HFFc6 (cell line): Measurements from ENCODE around the gene TMPRSS5. TPM values are rescaled to one million over a fixed set of nuclear protein-coding genes. Genes with fewer than 3 reads are reported as not detected.
"Not testable (repeated sequence)": the region's sequence is repeated elsewhere in the genome, so short reads cannot be mapped to it uniquely, and the experiment has no call there.

Source experiments
- DNase-seq: peaks from one replicate; pipeline ENCODE4 v3.0.0-alpha.2; 2018
- H3K27ac Mint-ChIP-seq: 2 replicates; pipeline ENCODE4 v1.8.0; 2020; ENCODE audit warnings: mild to moderate bottlenecking, mixed read lengths
- H3K27me3 Mint-ChIP-seq: 2 replicates; pipeline ENCODE4 v1.8.0; 2021; ENCODE audit warnings: mild to moderate bottlenecking, moderate library complexity, mixed read lengths; ENCODE audit not compliant: insufficient read depth
- H3K36me3 Mint-ChIP-seq: 2 replicates; pipeline ENCODE4 v1.8.0; 2021; ENCODE audit warnings: low read depth, mixed read lengths
- H3K4me1 Mint-ChIP-seq: 2 replicates; pipeline ENCODE4 v1.8.0; 2020; ENCODE audit warnings: low read depth, mixed read lengths
- H3K4me3 Mint-ChIP-seq: 2 replicates; pipeline ENCODE4 v1.8.0; 2020; ENCODE audit warnings: mild to moderate bottlenecking, moderate library complexity, mixed read lengths
- H3K9me3 Mint-ChIP-seq: 2 replicates; pipeline ENCODE4 v1.8.0; 2020; ENCODE audit warnings: mild to moderate bottlenecking, mixed read lengths
- CTCF ChIP-seq: fragments of 200-600 bp; sonication (generic); IDR thresholded peaks from 2 replicates; pipeline ENCODE4 v1.5.0; 2021; ENCODE audit warnings: antibody characterized with exemption, mild to moderate bottlenecking
- total RNA-seq, 6 experiments: library from RNA; stranded (reverse); fragmentation: NEBNext Ultra II Directional; extraction: Animal tissue kit (Norgen Biotek cat#: 25700); gene quantifications; 2 replicates in 1 of 6; 3 replicates in 5 of 6; pipeline ENCODE4 v1.2.3, GENCODE V29; 2021

The TMPRSS5 gene
- total RNA-seq, 6 experiments from 2014 or later: 0.08 to 0.24 TPM; not detected in 4

GRCh38 chr11:113722934-113723333 is 16.8 kb upstream of the TMPRSS5 start:
- H3K4me3 Mint-ChIP-seq: no peak overlapping the region
- no peaks in the 10 kb centered on the region; the same call in 1 of the 2 replicates for H3K27me3 Mint-ChIP-seq
- no peaks in the 10 kb centered on the region for H3K36me3 Mint-ChIP-seq
- DNase-seq: no peak
- no peaks in the 10 kb centered on the region for H3K4me1 Mint-ChIP-seq
- no peaks in the 10 kb centered on the region for H3K9me3 Mint-ChIP-seq
- H3K27ac Mint-ChIP-seq: no peak overlapping the region
- no peak for TF ChIP-seq CTCF

DNA sequence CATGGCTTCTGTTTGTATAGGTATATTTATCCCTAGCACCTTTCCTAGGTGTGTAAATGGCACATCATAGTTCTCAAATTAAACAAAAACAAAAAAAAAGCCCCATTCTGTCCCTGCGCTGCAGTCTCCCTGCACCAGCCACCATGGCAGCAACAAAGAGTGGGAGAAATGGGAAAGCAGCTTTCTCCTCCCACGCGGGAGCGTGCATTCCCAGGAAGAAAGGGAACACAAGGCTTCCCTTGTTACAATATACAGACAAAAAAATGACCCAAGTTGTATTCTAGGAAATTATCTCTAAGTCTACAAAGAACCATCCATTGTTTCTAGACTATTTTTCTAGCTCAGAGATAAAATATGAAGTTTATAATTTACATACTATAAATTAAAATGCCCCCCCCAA is 16.1 kb upstream of the TMPRSS5 start:
- no peak for TF ChIP-seq CTCF
- DNase-seq: no peak
- H3K27ac Mint-ChIP-seq: no peak overlapping the region
- H3K4me1 Mint-ChIP-seq: no peaks in the 10 kb centered on the region
- no peak overlapping the region for H3K4me3 Mint-ChIP-seq
- H3K9me3 Mint-ChIP-seq: no peaks in the 10 kb centered on the region
- no peaks in the 10 kb centered on the region for H3K36me3 Mint-ChIP-seq
- no peaks in the 10 kb centered on the region; the same call in 1 of the 2 replicates for H3K27me3 Mint-ChIP-seq

DNA sequence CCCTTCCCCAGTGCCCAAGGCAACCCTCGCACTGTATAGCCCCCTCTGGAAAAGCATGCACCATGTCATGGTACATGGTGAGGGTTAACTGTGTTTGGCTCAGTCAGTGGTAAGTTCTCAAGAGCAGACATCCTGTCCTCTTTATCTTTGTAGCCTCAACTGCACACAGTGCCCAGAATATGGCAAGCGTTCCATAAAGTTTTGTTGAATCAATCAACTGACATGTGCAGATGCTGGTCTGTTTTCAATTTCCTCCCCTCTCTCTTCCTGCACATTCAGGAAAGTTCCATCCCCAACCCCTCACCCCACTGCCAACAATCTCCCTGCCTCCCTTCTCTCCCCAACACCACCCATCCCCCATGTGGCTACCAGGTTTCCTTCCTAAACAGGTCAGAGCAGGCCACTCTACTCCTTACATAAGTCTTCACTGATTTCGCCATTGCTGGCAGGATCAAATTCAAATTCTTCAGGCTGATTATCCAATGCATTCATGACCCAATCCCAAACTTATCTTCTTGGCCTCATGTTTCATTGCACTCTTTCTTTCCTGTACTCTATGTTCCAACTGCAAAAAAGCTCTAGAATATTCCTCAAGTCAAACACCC is 15.5 kb upstream of the TMPRSS5 start:
- H3K36me3 Mint-ChIP-seq: no peaks in the 10 kb centered on the region
- no peaks in the 10 kb centered on the region for H3K9me3 Mint-ChIP-seq
- H3K27ac Mint-ChIP-seq: no peak overlapping the region
- no peaks in the 10 kb centered on the region for H3K4me1 Mint-ChIP-seq
- H3K27me3 Mint-ChIP-seq: no peaks in the 10 kb centered on the region; the same call in 1 of the 2 replicates
- no peak overlapping the region for H3K4me3 Mint-ChIP-seq
- TF ChIP-seq CTCF: no peak
- no peak for DNase-seq

- not testable (repeated sequence) for H3K27ac Mint-ChIP-seq, H3K4me1 Mint-ChIP-seq, H3K27me3 Mint-ChIP-seq, H3K4me3 Mint-ChIP-seq, H3K36me3 Mint-ChIP-seq, H3K9me3 Mint-ChIP-seq, DNase-seq
These were observed 14.4 kb upstream of the TMPRSS5 start for GRCh38 chr11:113720478-113720877.

GRCh38 chr11:113715882-113716625 is 9.9 kb upstream of the TMPRSS5 start:
- Mint-ChIP-seq H3K4me3 (no peak overlapping the region), H3K4me1 (no peaks in the 10 kb centered on the region), H3K27ac (no peak overlapping the region), H3K27me3 (no peaks in the 10 kb centered on the region; the same call in 1 of the 2 replicates), H3K9me3 (no peaks in the 10 kb centered on the region), H3K36me3 (no peaks in the 10 kb centered on the region)
- no peak for DNase-seq
- TF ChIP-seq CTCF: no peak

DNA sequence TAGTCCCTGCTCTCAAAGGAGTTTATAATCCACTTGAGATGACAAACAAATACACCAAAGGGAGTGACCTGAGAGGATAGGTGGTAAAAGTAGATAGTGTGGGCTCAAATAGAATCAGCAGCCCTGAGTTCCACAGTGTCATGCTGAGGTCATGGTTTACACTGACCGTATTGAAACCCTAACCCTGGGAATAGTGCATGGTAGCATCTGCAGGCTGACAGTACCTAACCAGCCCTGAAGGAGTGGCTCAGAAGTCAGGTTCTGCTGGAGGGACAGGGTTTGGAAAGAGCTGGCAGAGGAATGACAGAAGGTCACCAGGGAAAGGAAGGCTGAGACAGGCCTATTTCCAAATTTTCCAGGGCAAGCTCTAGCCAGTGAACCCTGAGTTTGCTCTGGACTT is 9.2 kb upstream of the TMPRSS5 start:
- TF ChIP-seq CTCF: no peak
- H3K27me3 Mint-ChIP-seq: no peaks in the 10 kb centered on the region
- H3K4me1 Mint-ChIP-seq: no peaks in the 10 kb centered on the region
- no peak overlapping the region for H3K4me3 Mint-ChIP-seq
- DNase-seq: no peak
- H3K9me3 Mint-ChIP-seq: no peaks in the 10 kb centered on the region
- no peaks in the 10 kb centered on the region for H3K36me3 Mint-ChIP-seq
- H3K27ac Mint-ChIP-seq: no peak overlapping the region
